IPS-18a (cell line): Measurements from ENCODE around the gene ELP4.

Experiments used
- H3K27ac ChIP-seq: one replicate; pipeline ENCODE4 v1.5.1; 2013; ENCODE audit warnings: low read length
- H3K27me3 ChIP-seq: one replicate; pipeline ENCODE4 v1.6.1; 2013; ENCODE audit warnings: mild to moderate bottlenecking, low read length; ENCODE audit not compliant: control insufficient read depth, insufficient read depth
- H3K36me3 ChIP-seq: one replicate; pipeline ENCODE4 v1.6.1; 2013; ENCODE audit warnings: low read depth, low read length; ENCODE audit not compliant: control insufficient read depth
- H3K4me1 ChIP-seq: one replicate; pipeline ENCODE4 v1.6.1; 2013; ENCODE audit warnings: low read depth, low read length; ENCODE audit not compliant: control insufficient read depth
- H3K4me3 ChIP-seq: one replicate; pipeline ENCODE4 v1.5.1; 2013; ENCODE audit warnings: low read length
- H3K9ac ChIP-seq: one replicate; pipeline ENCODE4 v1.6.1; 2013; ENCODE audit warnings: mild to moderate bottlenecking, low read length, moderate library complexity
- H3K9me3 ChIP-seq: one replicate; pipeline ENCODE4 v1.6.1; 2013; ENCODE audit warnings: low read depth, low read length; ENCODE audit not compliant: control insufficient read depth

The ELP4 gene

DNA sequence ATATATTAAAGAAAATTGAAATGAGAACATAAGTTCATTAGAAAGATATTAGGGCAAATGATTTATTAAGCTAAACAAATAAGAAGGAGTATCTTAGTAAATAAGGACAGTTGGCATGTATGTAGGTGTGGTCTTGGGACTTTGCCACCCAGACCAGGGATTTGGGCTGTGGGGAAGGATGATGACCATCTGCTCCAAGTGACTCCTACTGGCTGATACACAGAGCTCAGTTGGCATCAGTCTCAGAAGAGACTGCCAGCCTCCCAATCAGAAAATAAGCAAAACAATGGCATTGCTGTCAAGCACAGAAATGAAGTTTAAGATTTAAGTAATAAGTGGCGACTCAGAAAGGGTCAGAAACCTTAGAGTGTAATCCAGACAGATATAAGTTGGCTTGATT is 252.1 kb downstream of the ELP4 start:
- Histone ChIP-seq H3K27me3 (no peaks in the 10 kb centered on the region), H3K36me3 (no peaks in the 10 kb centered on the region), H3K27ac (no peak overlapping the region), H3K9me3 (no peaks in the 10 kb centered on the region), H3K4me1 (peaks cover 7% of the 10 kb centered on the region), H3K4me3 (no peak overlapping the region), H3K9ac (no peak overlapping the region)

DNA sequence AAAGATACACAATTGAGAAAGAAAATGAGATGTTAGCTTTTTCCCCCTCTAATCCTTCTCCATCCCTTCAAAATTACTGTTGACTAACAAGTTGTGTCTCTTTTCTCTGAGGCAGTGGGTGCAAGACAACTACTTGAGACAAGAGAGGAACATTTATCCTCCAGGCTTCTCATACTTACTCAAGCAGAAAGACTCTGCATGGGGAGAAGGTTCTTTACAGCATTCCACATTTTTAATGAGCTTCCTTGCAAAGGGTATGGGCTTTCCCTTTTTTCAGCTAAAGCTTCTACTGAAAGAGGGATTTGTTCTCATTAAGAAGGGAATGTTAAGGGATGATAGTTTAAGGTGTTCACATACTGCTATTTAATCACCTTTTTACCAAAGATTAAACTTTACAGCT is 253.7 kb downstream of the ELP4 start:
- no peak overlapping the region for H3K27ac ChIP-seq

DNA sequence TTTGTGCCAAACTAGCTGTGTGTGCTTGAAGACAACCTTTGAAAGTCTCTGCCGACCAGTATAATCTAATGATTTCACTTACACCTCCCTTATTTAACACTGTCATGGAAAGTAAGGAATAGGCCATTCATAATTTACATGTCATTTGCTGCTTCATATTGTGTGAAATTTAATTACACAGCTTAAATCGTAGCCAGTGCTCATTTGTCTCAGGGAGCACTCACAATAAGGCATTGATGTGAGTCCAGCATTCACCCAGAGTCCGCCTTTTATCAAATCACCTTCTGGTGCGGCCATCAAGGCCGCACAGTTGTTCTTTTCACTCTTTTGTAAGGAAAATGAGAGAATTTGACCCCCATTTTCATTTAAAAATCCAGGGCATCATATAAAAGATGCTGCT is 254.7 kb downstream of the ELP4 start:
- no peak overlapping the region for H3K9ac ChIP-seq
- no peak overlapping the region for H3K27ac ChIP-seq
- H3K4me1 ChIP-seq, result peaks cover 20% of the 10 kb centered on the region

More for the DNA sequence above, 253.7 kb downstream of the ELP4 start:
- H3K9me3 ChIP-seq, result no peaks in the 10 kb centered on the region
- no peaks in the 10 kb centered on the region for H3K27me3 ChIP-seq
- no peak overlapping the region for H3K4me3 ChIP-seq
- H3K9ac ChIP-seq, result no peak overlapping the region
- peaks cover 12% of the 10 kb centered on the region for H3K4me1 ChIP-seq
- no peaks in the 10 kb centered on the region for H3K36me3 ChIP-seq

DNA sequence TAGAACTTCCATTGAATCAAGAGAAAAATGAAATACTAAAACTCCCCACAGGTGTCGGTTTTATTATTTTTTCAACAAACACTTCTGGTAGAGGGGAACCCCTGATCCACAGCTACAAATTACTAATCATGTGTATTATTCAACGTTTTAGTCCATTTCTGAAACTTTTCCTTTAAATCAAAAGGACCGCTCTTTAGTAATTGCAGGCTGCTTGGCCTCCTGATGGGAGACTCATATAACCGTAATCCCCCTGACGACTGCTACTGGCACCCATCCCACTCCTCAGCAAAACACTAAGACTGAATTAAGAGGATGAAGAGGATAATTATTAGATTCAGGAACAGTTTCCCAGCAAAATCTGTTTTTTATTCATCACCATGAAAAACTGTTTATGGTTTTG is 255.2 kb downstream of the ELP4 start:
- H3K9ac ChIP-seq, result no peak overlapping the region
- H3K9me3 ChIP-seq, result no peaks in the 10 kb centered on the region
- no peak overlapping the region for H3K27ac ChIP-seq
- H3K4me1 ChIP-seq, result peaks cover 20% of the 10 kb centered on the region
- no peaks in the 10 kb centered on the region for H3K36me3 ChIP-seq
- H3K27me3 ChIP-seq, result no peaks in the 10 kb centered on the region
- no peak overlapping the region for H3K4me3 ChIP-seq

More for the DNA sequence above, 254.7 kb downstream of the ELP4 start:
- no peak overlapping the region for H3K4me3 ChIP-seq
- no peaks in the 10 kb centered on the region for H3K27me3 ChIP-seq
- no peaks in the 10 kb centered on the region for H3K9me3 ChIP-seq
- H3K36me3 ChIP-seq, result no peaks in the 10 kb centered on the region

DNA sequence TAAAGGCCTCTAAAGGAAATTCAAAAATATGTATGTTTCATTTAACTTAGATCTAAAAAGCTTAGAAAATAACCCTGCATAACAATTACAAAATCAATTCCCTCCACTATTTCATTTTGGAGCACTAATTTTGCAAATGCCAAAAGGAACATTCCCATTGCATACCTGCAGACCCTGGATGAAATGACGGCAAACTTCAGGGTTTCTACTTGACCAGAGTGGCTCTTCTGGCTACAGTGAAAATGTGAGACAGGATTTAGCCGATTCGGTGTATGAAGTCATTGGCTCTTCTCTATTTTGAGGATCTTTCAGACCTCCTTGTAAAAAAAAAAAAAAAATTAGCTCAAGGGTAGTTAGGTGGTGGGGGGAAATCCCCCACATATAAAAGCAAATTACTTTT is 257.5 kb downstream of the ELP4 start:
- no peak overlapping the region for H3K4me3 ChIP-seq
- H3K9me3 ChIP-seq, result no peaks in the 10 kb centered on the region
- peaks cover 20% of the 10 kb centered on the region for H3K4me1 ChIP-seq
- H3K9ac ChIP-seq, result no peak overlapping the region
- H3K27me3 ChIP-seq, result no peaks in the 10 kb centered on the region
- H3K27ac ChIP-seq, result no peak overlapping the region
- H3K36me3 ChIP-seq, result no peaks in the 10 kb centered on the region

DNA sequence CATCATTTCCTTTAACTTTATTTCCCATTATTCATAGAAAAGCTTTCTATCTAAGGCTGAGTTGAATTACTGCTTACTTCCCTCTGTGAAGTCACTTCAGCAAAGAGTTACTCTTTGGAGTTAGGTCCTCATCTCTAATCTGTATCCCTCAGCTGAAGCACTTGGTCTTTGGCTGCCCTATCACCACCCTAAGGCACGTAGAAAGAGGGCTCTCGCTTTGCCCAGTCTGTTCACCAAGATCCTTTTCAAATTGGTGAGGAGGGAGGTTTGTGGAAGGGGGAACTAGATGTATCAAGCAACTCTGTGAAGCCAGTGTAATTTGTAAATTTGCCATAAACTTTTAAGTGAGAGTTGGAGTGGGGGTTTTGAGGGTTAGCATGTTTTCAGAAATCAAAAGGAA is 258.1 kb downstream of the ELP4 start:
- Histone ChIP-seq H3K36me3 (no peaks in the 10 kb centered on the region), H3K27me3 (no peaks in the 10 kb centered on the region), H3K4me1 (peaks cover 20% of the 10 kb centered on the region), H3K4me3 (no peak overlapping the region), H3K9ac (no peak overlapping the region), H3K27ac (no peak overlapping the region), H3K9me3 (no peaks in the 10 kb centered on the region)

DNA sequence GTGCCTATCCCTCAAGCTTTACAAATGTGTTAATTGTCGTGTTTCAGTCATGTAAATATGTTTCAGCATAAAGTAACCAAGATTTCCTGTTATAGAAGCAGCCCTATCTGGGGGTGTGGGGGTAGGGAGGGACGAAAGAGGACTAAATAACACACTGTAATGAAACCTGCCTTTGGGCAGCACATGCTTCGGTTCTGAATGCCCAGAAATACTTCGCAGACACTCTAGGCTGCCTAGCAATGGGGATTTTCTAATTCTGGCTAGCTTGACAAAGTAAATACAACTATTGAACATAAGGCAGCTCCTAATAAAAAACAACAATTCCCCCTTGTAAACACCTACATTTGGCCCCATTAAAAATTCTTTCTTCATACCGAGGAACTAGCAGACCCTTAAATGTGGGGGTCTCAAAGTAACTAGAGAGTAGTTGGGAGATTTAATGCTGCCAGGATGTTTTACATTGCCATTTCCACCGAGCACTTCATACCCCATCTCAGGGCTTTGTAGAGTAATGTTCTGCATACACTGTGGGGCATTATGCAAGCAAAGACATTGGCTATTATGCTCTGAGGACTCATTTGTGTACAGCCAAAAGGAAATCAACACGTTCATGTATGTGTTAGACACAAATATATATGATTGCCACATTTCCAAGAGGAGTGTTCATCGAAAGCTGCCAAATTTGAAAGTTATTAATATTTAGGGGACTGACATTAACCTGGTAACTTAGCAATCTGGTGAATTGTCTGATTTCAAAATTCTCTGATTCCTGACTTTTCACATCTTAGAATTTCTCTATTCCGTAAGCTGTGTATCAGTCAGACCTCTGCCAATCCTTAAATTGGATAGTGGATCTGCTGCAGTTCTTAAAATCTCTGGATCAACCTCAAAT is 259.4 kb downstream of the ELP4 start:
- Histone ChIP-seq H3K4me3 (no peak overlapping the region), H3K27me3 (no peaks in the 10 kb centered on the region), H3K9ac (no peak overlapping the region), H3K36me3 (no peaks in the 10 kb centered on the region), H3K4me1 (peaks cover 20% of the 10 kb centered on the region), H3K27ac (no peak overlapping the region), H3K9me3 (no peaks in the 10 kb centered on the region)

DNA sequence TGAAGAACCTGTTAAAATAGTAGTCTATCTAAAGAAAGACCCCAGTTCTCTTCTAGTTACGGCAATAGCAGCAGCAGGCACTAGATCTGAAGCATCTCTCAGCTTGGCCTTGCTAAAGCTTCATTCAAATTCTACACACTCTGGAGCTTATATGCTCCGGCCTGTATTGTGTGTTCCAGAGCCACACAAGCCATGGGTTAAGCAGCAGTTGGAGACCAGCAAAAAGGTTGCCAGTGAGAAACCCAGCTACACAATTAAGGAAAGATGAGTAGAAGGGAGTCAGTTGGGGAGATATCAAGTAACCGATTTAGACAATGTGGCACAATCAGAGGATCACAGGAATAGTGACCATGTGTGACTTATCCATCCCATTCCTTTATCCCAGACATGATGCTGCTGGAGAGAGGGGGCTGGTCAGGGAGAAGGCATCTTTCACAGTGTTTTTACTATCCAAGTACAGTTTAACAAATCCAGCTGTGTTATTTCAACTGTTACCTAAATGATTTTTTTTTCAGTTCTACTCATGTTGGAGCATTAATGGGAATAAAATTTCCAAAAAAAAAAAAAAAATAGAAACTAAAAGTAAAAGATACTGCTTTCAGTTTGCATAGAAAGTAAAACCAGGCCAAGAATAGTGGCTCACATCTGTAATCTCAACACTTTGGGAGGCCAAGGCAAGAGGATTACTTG is 260.6 kb downstream of the ELP4 start:
- H3K4me3 ChIP-seq, result no peak overlapping the region
- peaks cover 14% of the 10 kb centered on the region for H3K4me1 ChIP-seq
- H3K36me3 ChIP-seq, result no peaks in the 10 kb centered on the region
- no peak overlapping the region for H3K27ac ChIP-seq
- no peaks in the 10 kb centered on the region for H3K27me3 ChIP-seq
- H3K9ac ChIP-seq, result no peak overlapping the region
- H3K9me3 ChIP-seq, result no peaks in the 10 kb centered on the region

DNA sequence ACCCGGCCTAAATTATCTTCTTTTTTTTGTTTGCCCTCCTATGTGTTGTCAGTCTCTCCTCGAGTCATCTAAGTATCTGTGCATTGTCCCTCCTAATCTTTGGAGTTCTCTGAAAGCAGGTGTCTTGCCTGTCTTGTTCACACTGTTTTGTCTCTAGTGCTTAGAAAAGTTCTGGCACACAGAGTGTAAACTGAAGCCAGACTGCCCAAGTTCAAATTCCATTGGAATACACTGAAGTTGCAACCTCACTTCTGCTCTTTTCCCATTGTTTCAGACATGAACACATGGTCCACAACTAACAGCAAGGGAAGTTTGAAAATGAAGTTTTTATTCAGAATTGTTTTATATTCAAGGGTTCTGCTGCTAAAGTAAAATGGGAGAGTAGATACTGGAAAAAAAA is 262.8 kb downstream of the ELP4 start:
- Histone ChIP-seq H3K27me3 (no peaks in the 10 kb centered on the region), H3K9ac (no peak overlapping the region), H3K9me3 (no peaks in the 10 kb centered on the region), H3K36me3 (no peaks in the 10 kb centered on the region), H3K4me1 (peaks cover 13% of the 10 kb centered on the region), H3K4me3 (no peak overlapping the region), H3K27ac (no peak overlapping the region)

DNA sequence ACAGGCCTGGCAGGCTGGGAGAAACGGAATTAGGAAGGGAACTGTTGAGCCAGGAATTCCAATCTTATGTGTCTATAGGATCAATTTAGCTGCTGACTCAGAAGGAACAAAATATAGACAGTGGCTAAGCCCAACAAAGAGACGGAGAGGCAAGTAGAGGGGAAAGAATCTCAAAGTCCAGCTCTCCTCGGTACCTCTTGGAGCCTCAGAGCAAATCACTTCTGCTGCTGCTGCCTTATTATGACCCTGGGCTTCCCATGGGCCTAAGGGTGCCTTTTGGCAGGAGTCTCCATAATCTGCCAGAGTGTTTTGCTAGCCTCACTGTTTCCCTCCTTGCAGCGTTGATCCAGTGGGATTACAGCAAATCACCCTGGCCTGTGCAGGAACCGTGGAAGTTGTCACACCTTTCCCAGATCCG is 269.8 kb downstream of the ELP4 start:
- Histone ChIP-seq H3K36me3 (no peaks in the 10 kb centered on the region), H3K27me3 (no peaks in the 10 kb centered on the region), H3K9ac (no peak overlapping the region), H3K4me1 (no peaks in the 10 kb centered on the region), H3K4me3 (no peak overlapping the region), H3K9me3 (no peaks in the 10 kb centered on the region), H3K27ac (no peak overlapping the region)

DNA sequence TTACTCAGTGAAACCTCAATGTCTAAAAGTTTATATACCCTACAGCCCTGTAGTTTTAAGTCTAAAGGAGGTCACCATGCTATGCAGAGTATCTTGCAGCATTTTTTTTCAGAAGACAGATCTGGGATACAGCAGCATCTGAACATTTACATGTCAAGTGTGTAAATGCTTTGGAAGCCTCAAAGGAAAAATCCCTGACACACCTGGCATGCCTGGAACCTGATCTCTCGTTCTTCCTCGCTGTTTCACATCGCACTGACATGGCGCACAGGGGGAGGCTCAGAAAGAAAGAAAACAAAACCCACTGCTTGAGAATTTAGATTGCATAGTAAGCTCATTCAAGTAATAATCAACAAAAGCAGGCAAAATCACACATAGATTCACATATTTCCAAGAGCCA is 270.5 kb downstream of the ELP4 start:
- Histone ChIP-seq H3K4me1 (no peaks in the 10 kb centered on the region), H3K27me3 (no peaks in the 10 kb centered on the region), H3K9ac (no peak overlapping the region)

More for the DNA sequence above, 270.5 kb downstream of the ELP4 start:
- Histone ChIP-seq H3K27ac (no peak overlapping the region), H3K36me3 (no peaks in the 10 kb centered on the region), H3K4me3 (no peak overlapping the region), H3K9me3 (no peaks in the 10 kb centered on the region)
